CD4-positive, CD25-positive, alpha-beta regulatory T cell (primary cell): ENCODE measurements around the gene ADGRG7. TPM values are rescaled to one million over a fixed set of nuclear protein-coding genes. Genes with fewer than 3 reads are reported as not detected.
"Not testable (repeated sequence)": the region's sequence is repeated elsewhere in the genome, so short reads cannot be mapped to it uniquely, and the experiment has no call there.

ENCODE experiments used
- ATAC-seq, 2 donors: fragments of 150-1000 bp; cut with Tn5 transposase; one replicate each; pipeline ENCODE4 v1.10.0; 2021; ENCODE audit warnings: low read depth in 2 of 2, moderate number of reproducible peaks in 2 of 2, moderate library complexity in 1 of 2
- DNase-seq, 3 donors: peaks; one replicate each; pipeline versions ENCODE4 v3.0.0 to v3.0.0-alpha.2; 2012 to 2022; ENCODE audit warnings: mixed read lengths in 1 of 3
- H3K27ac ChIP-seq: one replicate; pipeline ENCODE4 v1.7.0; 2013; ENCODE audit warnings: mild to moderate bottlenecking, low read length; ENCODE audit not compliant: insufficient read depth, poor library complexity, severe bottlenecking
- H3K27me3 ChIP-seq: one replicate; pipeline ENCODE4 v1.7.0; 2013; ENCODE audit warnings: low read length; ENCODE audit not compliant: control insufficient read depth, insufficient read depth
- H3K36me3 ChIP-seq: one replicate; pipeline ENCODE4 v1.7.0; 2013; ENCODE audit warnings: mild to moderate bottlenecking, low read length, moderate library complexity; ENCODE audit not compliant: control insufficient read depth, insufficient read depth
- H3K4me1 ChIP-seq: 2 replicates; pipeline ENCODE4 v1.7.0; 2013; ENCODE audit warnings: mild to moderate bottlenecking, low read length; ENCODE audit not compliant: insufficient read depth, control insufficient read depth, poor library complexity, severe bottlenecking
- H3K4me3 ChIP-seq: one replicate; pipeline ENCODE4 v1.7.0; 2013; ENCODE audit warnings: low read depth, mild to moderate bottlenecking, low read length, moderate library complexity
- H3K9me3 ChIP-seq, 2 experiments: 1 replicate in 1 of 2; 2 replicates in 1 of 2; pipeline ENCODE4 v1.7.0; 2013; ENCODE audit warnings: low read length in 2 of 2, mild to moderate bottlenecking in 1 of 2, moderate library complexity in 1 of 2; ENCODE audit not compliant: control insufficient read depth in 2 of 2
- H3K27ac Mint-ChIP-seq, 3 donors: one replicate each; pipeline ENCODE4 v1.8.0; 2020 to 2022; ENCODE audit warnings: mild to moderate bottlenecking in 3 of 3, mixed read lengths in 3 of 3, moderate library complexity in 2 of 3
- H3K27me3 Mint-ChIP-seq: one replicate; pipeline ENCODE4 v1.8.0; 2022; ENCODE audit warnings: mild to moderate bottlenecking, mixed read lengths
- H3K36me3 Mint-ChIP-seq: one replicate; pipeline ENCODE4 v1.8.0; 2020; ENCODE audit warnings: mixed read lengths
- H3K4me1 Mint-ChIP-seq, 4 donors: one replicate each; pipeline ENCODE4 v1.8.0; 2020 to 2022; ENCODE audit warnings: mixed read lengths in 4 of 4, mild to moderate bottlenecking in 1 of 4
- H3K4me3 Mint-ChIP-seq, 4 donors: one replicate each; pipeline ENCODE4 v1.8.0; 2020 to 2022; ENCODE audit warnings: mild to moderate bottlenecking in 4 of 4, mixed read lengths in 4 of 4, moderate library complexity in 3 of 4
- H3K9me3 Mint-ChIP-seq, 7 donors: one replicate each; pipeline ENCODE4 v1.8.0; 2020 to 2022; ENCODE audit warnings: mixed read lengths in 7 of 7, mild to moderate bottlenecking in 3 of 7, moderate library complexity in 2 of 7
- polyA plus RNA-seq, 4 donors: library from polyadenylated mRNA; unstranded; fragments of 300-500 nt; fragmentation: Illumina TruSeq; gene quantifications; one replicate each; pipeline ENCODE4 v1.2.3, GENCODE V29; 2021
- total RNA-seq: library from RNA; stranded (reverse); gene quantifications from one replicate; pipeline ENCODE4 v1.2.3, GENCODE V29; 2022

Gene ADGRG7
- total and polyA plus RNA-seq, 5 donors from 2014 or later = not detected

DNA sequence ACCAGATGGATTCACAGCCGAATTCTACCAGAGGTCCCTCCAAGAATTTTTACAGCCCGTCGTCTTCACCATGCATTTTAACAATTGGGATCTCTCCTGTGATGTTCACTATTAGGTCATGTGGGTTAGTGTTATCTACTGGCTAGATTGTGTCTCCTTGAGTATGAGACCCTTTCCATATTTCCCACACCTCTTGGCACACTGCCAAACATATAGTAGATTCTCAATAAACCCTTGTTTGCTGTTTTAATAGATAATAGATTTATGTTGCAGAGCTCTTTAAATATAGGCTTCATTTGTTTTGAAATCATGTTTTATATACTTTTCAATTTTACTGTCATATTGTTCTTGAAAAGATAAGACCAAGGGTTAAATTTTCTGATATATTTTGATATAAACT lies 34.9 kb upstream of the ADGRG7 start:
- Histone ChIP-seq H3K4me1 (no peaks in the 10 kb centered on the region), H3K9me3 (no peaks in the 10 kb centered on the region), H3K27ac (no peak overlapping the region), H3K4me3 (no peak overlapping the region), H3K36me3 (no peaks in the 10 kb centered on the region), H3K27me3 (no peaks in the 10 kb centered on the region)
- Mint-ChIP-seq H3K4me3 (no peak overlapping the region), H3K9me3 (peaks cover 0 to 2% (median 0%) of the 10 kb centered on the region in 7 donors), H3K27me3 (peaks cover 15% of the 10 kb centered on the region), H3K36me3 (no peaks in the 10 kb centered on the region), H3K27ac (no peak overlapping the region), H3K4me1 (no peaks in the 10 kb centered on the region)
- DNase-seq (no peak), ATAC-seq (no peak)

DNA sequence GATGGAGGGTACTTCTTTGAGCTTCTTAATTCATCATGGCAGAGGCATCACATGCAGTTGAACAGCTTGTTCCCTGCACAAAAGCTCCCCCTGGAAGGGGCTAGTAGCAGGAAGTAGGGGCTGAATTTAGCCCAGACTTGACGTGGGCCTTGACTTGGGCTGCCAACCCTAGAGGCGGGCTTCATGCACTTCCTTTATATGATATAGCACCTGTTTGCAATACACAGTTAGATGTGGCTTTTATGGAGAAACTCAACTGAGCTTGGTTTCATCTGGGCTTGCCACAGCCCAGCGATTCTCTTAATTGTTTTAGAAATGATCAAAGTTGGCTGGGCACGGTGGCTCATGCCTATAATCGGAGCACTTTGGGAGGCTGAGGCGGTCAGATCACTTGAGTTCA lies 33.7 kb upstream of the ADGRG7 start:
- peaks cover 0 to 2% (median 0%) of the 10 kb centered on the region in 7 donors for H3K9me3 Mint-ChIP-seq
- no peak overlapping the region for H3K4me3 ChIP-seq
- no peaks in the 10 kb centered on the region for H3K36me3 Mint-ChIP-seq
- no peaks in the 10 kb centered on the region for H3K4me1 Mint-ChIP-seq
- H3K27me3 Mint-ChIP-seq = peaks cover 27% of the 10 kb centered on the region
- ATAC-seq (no peak), DNase-seq (no peak)
- H3K27ac Mint-ChIP-seq = no peak overlapping the region
- H3K27ac ChIP-seq = no peak overlapping the region
- H3K4me1 ChIP-seq = no peaks in the 10 kb centered on the region
- no peaks in the 10 kb centered on the region for H3K27me3 ChIP-seq
- no peaks in the 10 kb centered on the region for H3K9me3 ChIP-seq
- H3K36me3 ChIP-seq = no peaks in the 10 kb centered on the region
- H3K4me3 Mint-ChIP-seq = no peak overlapping the region

DNA sequence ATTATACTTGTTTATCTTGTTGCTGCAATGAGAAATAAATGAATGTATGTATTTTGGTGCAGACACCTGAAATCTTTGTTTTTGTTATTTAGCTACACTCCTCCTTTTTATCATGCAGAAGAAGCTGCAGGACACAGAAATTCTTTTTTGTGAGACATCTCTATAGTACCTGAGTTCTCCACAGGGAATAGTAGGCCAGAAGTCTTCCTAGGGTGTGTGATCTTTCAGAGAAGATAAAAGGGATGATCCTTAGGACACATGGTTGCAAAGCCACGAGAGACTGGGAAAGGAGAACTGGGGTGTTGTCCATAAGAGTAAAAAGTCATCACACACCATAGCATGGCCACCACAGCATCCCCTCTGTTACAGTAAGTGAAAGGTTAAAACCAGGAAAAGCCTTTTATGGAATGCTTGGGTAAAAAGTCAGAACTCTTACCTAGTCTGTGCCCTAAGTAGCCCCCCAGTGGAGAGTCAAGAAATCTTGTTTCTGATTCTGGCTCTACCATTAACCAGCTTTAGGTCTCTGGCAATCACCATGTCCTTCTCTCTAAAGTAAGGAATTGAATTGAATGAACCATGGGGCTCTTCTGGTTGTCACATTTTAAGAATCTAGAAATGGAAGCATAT lies 31.9 kb upstream of the ADGRG7 start:
- Histone ChIP-seq H3K27ac (no peak overlapping the region), H3K27me3 (peaks cover 2% of the 10 kb centered on the region), H3K36me3 (no peaks in the 10 kb centered on the region), H3K4me3 (no peak overlapping the region), H3K9me3 (no peaks in the 10 kb centered on the region), H3K4me1 (no peaks in the 10 kb centered on the region)
- Mint-ChIP-seq H3K4me1 (no peaks in the 10 kb centered on the region), H3K9me3 (peaks cover 0 to 2% (median 0%) of the 10 kb centered on the region in 7 donors), H3K27me3 (peaks cover 32% of the 10 kb centered on the region), H3K27ac (no peak overlapping the region), H3K4me3 (no peak overlapping the region), H3K36me3 (no peaks in the 10 kb centered on the region)
- ATAC-seq (no peak), DNase-seq (no peak)

DNA sequence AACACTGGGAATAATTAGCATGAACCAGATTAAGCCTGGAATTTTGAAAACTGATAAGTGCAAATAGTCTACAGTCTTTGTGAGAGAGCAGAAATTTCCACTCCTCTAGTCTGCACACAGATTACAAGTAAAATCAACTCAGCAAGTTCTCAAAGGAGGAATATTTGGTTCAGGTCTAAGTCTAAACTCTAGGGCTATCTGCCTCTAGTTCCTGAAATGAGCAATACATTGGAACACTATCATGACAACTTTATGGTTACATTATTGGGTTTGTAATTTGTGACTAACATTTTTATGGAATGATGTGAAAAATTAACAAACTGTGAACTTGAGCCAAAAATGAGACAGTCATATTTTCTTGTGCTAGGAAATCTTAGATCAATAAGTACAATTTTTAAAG lies 30.8 kb upstream of the ADGRG7 start:
- Mint-ChIP-seq H3K27me3 (peaks cover 33% of the 10 kb centered on the region), H3K27ac (no peak overlapping the region), H3K4me3 (no peak overlapping the region), H3K9me3 (peaks cover 0 to 2% (median 0%) of the 10 kb centered on the region in 7 donors), H3K4me1 (no peaks in the 10 kb centered on the region), H3K36me3 (no peaks in the 10 kb centered on the region)
- Histone ChIP-seq H3K36me3 (no peaks in the 10 kb centered on the region), H3K4me1 (no peaks in the 10 kb centered on the region), H3K9me3 (no peaks in the 10 kb centered on the region), H3K4me3 (no peak overlapping the region), H3K27ac (no peak overlapping the region), H3K27me3 (peaks cover 2% of the 10 kb centered on the region)
- no peak for ATAC-seq
- DNase-seq = no peak

DNA sequence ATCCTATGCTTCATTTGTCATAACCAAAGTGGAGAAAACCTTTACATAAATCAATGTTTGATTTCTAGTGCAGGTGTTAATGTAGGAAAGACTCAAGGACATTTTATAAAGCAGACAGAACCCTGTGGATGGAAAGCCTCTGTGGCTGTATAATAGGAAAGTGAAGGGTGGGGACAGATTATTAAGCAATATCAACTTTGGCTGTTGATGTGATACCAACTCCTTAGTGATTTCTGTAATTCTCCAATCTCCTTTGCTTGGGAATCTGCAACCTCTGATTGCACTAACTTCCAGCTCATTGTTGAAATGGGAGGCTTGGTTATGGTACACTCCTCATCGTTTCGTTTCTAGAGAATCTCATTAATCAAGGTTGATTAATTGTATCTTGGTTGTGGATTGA lies 29.3 kb upstream of the ADGRG7 start:
- Histone ChIP-seq H3K9me3 (no peaks in the 10 kb centered on the region), H3K27ac (no peak overlapping the region), H3K36me3 (no peaks in the 10 kb centered on the region), H3K4me1 (no peaks in the 10 kb centered on the region), H3K4me3 (no peak overlapping the region), H3K27me3 (peaks cover 2% of the 10 kb centered on the region)
- H3K27ac Mint-ChIP-seq = no peak overlapping the region
- H3K9me3 Mint-ChIP-seq = peaks cover 0 to 2% (median 0%) of the 10 kb centered on the region in 7 donors
- no peak overlapping the region for H3K4me3 Mint-ChIP-seq
- peaks cover 28% of the 10 kb centered on the region for H3K27me3 Mint-ChIP-seq
- ATAC-seq (no peak), DNase-seq (no peak)
- H3K4me1 Mint-ChIP-seq = no peaks in the 10 kb centered on the region
- H3K36me3 Mint-ChIP-seq = no peaks in the 10 kb centered on the region

DNA sequence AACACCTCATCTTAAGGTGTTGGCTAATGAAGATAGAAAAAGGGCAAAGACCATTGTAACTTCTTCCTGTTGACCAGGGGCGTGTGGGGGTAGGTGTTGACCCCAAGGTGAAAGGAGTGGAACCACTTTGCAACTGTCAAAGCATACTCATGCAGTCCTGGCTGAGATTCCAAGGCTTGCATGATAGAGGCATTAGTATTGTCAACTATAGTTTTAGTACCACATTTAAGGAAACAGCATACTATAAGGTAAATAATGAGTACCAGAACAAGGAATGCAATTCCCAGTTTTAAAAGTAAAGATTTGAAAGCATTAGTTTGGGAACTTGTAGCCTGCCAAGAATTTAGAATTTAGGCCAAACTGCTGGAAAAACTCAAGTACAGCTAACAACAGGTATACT lies 27.8 kb upstream of the ADGRG7 start:
- H3K4me1 ChIP-seq = no peaks in the 10 kb centered on the region
- no peak overlapping the region for H3K4me3 ChIP-seq
- Mint-ChIP-seq H3K9me3 (peaks cover 0 to 2% (median 0%) of the 10 kb centered on the region in 7 donors), H3K27ac (no peak overlapping the region), H3K36me3 (no peaks in the 10 kb centered on the region), H3K27me3 (peaks cover 28% of the 10 kb centered on the region), H3K4me3 (no peak overlapping the region), H3K4me1 (no peaks in the 10 kb centered on the region)
- no peak overlapping the region for H3K27ac ChIP-seq
- peaks cover 2% of the 10 kb centered on the region for H3K27me3 ChIP-seq
- H3K9me3 ChIP-seq = no peaks in the 10 kb centered on the region
- DNase-seq (no peak), ATAC-seq (no peak)
- H3K36me3 ChIP-seq = no peaks in the 10 kb centered on the region

DNA sequence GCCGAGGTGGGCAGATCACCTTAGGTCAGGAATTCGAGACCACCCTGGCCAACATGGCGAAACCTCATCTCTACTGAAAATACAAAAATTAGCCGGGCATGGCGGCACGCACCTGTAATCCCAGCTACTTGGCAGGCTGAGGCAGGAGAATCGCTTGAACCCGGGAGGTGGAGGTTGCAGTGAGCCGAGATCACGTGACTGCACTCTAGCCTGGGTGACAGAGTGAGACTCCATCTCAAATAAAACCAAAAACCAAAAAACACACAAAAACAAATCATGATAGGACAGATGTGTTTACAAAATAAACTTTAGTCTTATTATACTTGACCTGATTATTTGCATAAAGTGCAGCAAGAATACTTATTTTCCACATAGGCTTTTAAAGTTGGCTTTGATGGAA lies 27.2 kb upstream of the ADGRG7 start:
- H3K27me3 ChIP-seq, H3K36me3 ChIP-seq, ATAC-seq, H3K9me3 ChIP-seq, DNase-seq, H3K4me1 Mint-ChIP-seq, H3K27ac ChIP-seq, H3K27ac Mint-ChIP-seq, H3K9me3 Mint-ChIP-seq, H3K4me3 ChIP-seq, H3K4me1 ChIP-seq, H3K4me3 Mint-ChIP-seq, H3K36me3 Mint-ChIP-seq: not testable (repeated sequence)
- H3K27me3 Mint-ChIP-seq = peaks cover 28% of the 10 kb centered on the region

DNA sequence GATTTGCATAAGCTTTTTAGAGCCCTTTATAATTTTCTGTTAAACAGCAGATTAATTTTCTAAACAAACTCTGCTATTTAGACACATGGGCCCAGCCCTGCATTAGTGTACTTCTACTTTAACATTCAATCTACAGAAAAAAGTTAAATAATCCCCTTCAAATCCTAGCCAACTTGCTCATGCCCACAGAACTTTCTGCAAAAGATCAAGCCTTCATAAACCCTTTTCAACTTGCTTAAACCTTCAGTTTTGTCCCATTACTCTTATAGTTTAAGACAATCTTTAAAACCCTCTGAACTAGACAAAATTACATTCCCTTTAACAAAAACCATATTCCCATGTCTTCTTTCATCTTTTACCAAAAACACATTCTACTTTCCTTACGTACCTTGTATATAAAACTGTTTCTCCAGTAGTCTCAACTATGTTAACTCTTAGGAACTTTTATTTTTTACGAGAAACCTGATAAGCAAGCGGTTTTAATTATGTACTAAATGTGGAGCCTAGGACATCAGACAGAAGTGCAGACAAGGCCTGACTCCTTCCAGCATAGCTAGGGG lies 25.2 kb upstream of the ADGRG7 start:
- peaks cover 0 to 2% (median 0%) of the 10 kb centered on the region in 7 donors for H3K9me3 Mint-ChIP-seq
- Histone ChIP-seq H3K27ac (no peak overlapping the region), H3K4me1 (no peaks in the 10 kb centered on the region), H3K9me3 (no peaks in the 10 kb centered on the region), H3K27me3 (peaks cover 4% of the 10 kb centered on the region), H3K4me3 (no peak overlapping the region), H3K36me3 (no peaks in the 10 kb centered on the region)
- no peaks in the 10 kb centered on the region for H3K4me1 Mint-ChIP-seq
- no peaks in the 10 kb centered on the region for H3K36me3 Mint-ChIP-seq
- no peak overlapping the region for H3K4me3 Mint-ChIP-seq
- H3K27ac Mint-ChIP-seq = no peak overlapping the region
- ATAC-seq (no peak), DNase-seq (no peak)
- H3K27me3 Mint-ChIP-seq = peaks cover 24% of the 10 kb centered on the region
